Lung (tissue), 12 donors: ENCODE measurements around the gene DOK7. TPM values are rescaled to one million over a fixed set of nuclear protein-coding genes. Genes with fewer than 3 reads are reported as not detected.

Experiments
- ATAC-seq: fragments of 200-7000 bp; cut with Tn5 transposase; one replicate; pipeline ENCODE4 v1.9.1; 2020; ENCODE audit warnings: moderate number of reproducible peaks; ENCODE audit not compliant: insufficient read depth, low FRiP score
- DNase-seq, 3 donors: peaks; one replicate each; pipeline ENCODE4 v3.0.0-alpha.2; 2013 to 2017
- H3K27ac ChIP-seq, 2 donors: one replicate each; pipeline ENCODE4 v1.5.1; 2013; ENCODE audit warnings: mild to moderate bottlenecking in 2 of 2, moderate library complexity in 2 of 2, control low read depth in 1 of 2, inconsistent platforms in 1 of 2, low read depth in 1 of 2, low read length in 1 of 2
- H3K27me3 ChIP-seq, 3 donors: one replicate each; pipeline ENCODE4 v1.5.1; 2013; ENCODE audit warnings: low read length in 2 of 3; ENCODE audit not compliant: control insufficient read depth in 3 of 3, insufficient read depth in 3 of 3
- H3K36me3 ChIP-seq, 4 donors: one replicate each; pipeline ENCODE4 v1.5.1; 2013; ENCODE audit warnings: low read length in 4 of 4, mild to moderate bottlenecking in 1 of 4, moderate library complexity in 1 of 4; ENCODE audit not compliant: control insufficient read depth in 4 of 4, insufficient read depth in 4 of 4
- H3K4me1 ChIP-seq, 5 donors: one replicate each; pipeline ENCODE4 v1.5.1; 2013; ENCODE audit warnings: low read length in 5 of 5, mild to moderate bottlenecking in 2 of 5, moderate library complexity in 1 of 5; ENCODE audit not compliant: control insufficient read depth in 5 of 5, insufficient read depth in 5 of 5
- H3K4me3 ChIP-seq: one replicate; pipeline ENCODE4 v1.5.1; 2013; ENCODE audit warnings: mild to moderate bottlenecking, control low read depth, moderate library complexity
- H3K9ac ChIP-seq, 2 donors: one replicate each; pipeline ENCODE4 v1.5.1; 2013; ENCODE audit warnings: low read length in 2 of 2, control low read depth in 1 of 2; ENCODE audit not compliant: insufficient read depth in 1 of 2
- H3K9me3 ChIP-seq, 4 donors: one replicate each; pipeline ENCODE4 v1.5.1; 2013; ENCODE audit warnings: low read length in 3 of 4, mild to moderate bottlenecking in 1 of 4, moderate library complexity in 1 of 4; ENCODE audit not compliant: control insufficient read depth in 4 of 4, insufficient read depth in 3 of 4
- CTCF ChIP-seq: IDR thresholded peaks from 2 replicates; pipeline ENCODE4 v1.5.1; 2012; ENCODE audit warnings: mild to moderate bottlenecking; ENCODE audit errors: control extremely low read depth, extremely low read depth
- WGBS, 2 donors: extraction: QIAGEN DNeasy Blood & Tissue Kit; methylation state at CpG; one replicate each; pipeline ENCODE4 v1.1.7; 2013; 5-methylcytosine and 5-hydroxymethylcytosine counted together
- polyA plus RNA-seq, 2 donors: library from polyadenylated mRNA; stranded (reverse); fragments of 200-250 nt; gene quantifications; one replicate each; pipeline ENCODE4 v1.2.1, GENCODE V29; 2013
- total RNA-seq, 2 donors: library from RNA; depleted of rRNA in 1 of 2; stranded (reverse); fragments of >200 nt in 1 of 2; gene quantifications; one replicate each; pipeline ENCODE4 v1.2.1, GENCODE V29; 2014 to 2021
- donor health status: control.
- donor health status: control.
- donor health status: Bipolar disorder and iron deficiency.
- donor health status: healthy.
- donor health status: DM: yes; HTN: yes; CAD: no.

DOK7 gene
- total and polyA plus RNA-seq, 4 donors: 0.53 to 2.7 (median 1.4) TPM

DNA sequence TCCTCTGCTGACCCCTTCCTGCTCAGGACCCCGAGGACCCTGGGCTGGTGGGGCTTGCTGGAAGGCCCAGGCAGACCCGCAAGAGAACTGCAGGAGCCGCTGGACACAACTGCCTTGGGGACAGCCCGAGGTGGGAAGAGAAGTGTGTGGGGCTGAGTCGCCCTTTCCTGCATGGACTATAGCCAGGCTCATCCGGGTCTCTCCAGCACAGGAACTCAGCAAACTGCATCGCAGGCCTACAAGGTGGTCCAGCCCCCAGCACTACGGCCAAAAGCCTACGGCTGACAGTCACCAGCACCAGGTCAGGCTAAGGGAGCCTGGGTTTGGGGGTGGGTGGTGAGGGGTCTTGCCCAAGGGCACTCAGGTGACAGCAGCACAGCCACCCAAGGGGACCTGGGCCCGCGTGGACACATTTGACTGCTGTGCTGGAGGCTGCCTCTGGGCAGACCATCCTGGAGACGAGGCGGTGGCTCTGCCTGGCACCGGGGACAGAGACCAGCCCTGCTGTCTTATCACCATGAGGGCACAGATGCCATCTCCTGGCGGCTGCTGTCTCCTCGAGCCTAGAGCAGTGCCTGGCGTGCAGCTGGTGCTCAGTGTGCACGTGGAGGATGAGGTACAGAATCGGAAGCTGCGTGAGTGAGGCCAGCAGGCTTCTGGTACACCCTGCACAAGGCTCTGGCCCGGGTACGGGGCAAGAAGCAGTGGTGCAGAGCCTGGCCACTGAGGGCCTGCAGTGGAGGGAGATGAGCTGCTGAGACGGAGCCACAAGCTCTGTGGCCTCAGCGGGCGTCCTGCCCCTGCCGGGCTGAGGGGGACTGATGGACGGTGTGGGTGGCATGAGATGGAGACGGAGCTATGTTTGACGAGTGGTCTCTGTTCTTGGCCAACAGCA lies 54.0 kb downstream of the DOK7 start:
- Histone ChIP-seq H3K9ac (no peak overlapping the region), H3K36me3 (peaks cover 8 to 94% (median 38%) of the 10 kb centered on the region in 4 donors), H3K4me1 (no peaks in the 10 kb centered on the region), H3K27me3 (no peaks in the 10 kb centered on the region), H3K27ac (no peak overlapping the region), H3K9me3 (peaks cover 0 to 4% (median 0%) of the 10 kb centered on the region in 4 donors), H3K4me3 (no peak overlapping the region)
- TF ChIP-seq CTCF: no peak
- 93 to 94% methylated on average over 29 of the region's 29 CpGs for WGBS, 2 donors
- no peak for DNase-seq
- no peak for ATAC-seq

- TF ChIP-seq CTCF: no peak
- H3K4me3 ChIP-seq: no peak overlapping the region
- 96% methylated on average over 49 of the region's 49 CpGs for WGBS, 2 donors
- H3K27me3 ChIP-seq: no peaks in the 10 kb centered on the region
- H3K36me3 ChIP-seq: peaks cover 8 to 94% (median 34%) of the 10 kb centered on the region in 4 donors
- H3K27ac ChIP-seq: no peak overlapping the region
- DNase-seq (no peak), ATAC-seq (no peak)
- peaks cover 0 to under 1% (median 0%) of the 10 kb centered on the region in 4 donors for H3K9me3 ChIP-seq
- H3K4me1 ChIP-seq: no peaks in the 10 kb centered on the region
- no peak overlapping the region for H3K9ac ChIP-seq
Observed at GRCh38 chr4:3517731-3518510, 54.8 kb downstream of the DOK7 start.

- Histone ChIP-seq H3K9me3 (no peaks in the 10 kb centered on the region), H3K9ac (no peak overlapping the region), H3K4me3 (no peak overlapping the region), H3K36me3 (peaks cover 8 to 95% (median 31%) of the 10 kb centered on the region in 4 donors), H3K27ac (no peak overlapping the region), H3K27me3 (no peaks in the 10 kb centered on the region), H3K4me1 (no peaks in the 10 kb centered on the region)
- TF ChIP-seq CTCF: no peak
- DNase-seq (no peak), ATAC-seq (no peak)
- 90 to 93% methylated on average over 9 to 11 of the region's 11 CpGs for WGBS, 2 donors
Observed at GRCh38 chr4:3518511-3518880, 55.4 kb downstream of the DOK7 start.
